ENCODE measurements around the gene ZNF627.

GRCh38 chr19:11611730-11612129, 14.4 kb downstream of the ZNF627 start:
- TF ChIP-seq, protein P1, sequence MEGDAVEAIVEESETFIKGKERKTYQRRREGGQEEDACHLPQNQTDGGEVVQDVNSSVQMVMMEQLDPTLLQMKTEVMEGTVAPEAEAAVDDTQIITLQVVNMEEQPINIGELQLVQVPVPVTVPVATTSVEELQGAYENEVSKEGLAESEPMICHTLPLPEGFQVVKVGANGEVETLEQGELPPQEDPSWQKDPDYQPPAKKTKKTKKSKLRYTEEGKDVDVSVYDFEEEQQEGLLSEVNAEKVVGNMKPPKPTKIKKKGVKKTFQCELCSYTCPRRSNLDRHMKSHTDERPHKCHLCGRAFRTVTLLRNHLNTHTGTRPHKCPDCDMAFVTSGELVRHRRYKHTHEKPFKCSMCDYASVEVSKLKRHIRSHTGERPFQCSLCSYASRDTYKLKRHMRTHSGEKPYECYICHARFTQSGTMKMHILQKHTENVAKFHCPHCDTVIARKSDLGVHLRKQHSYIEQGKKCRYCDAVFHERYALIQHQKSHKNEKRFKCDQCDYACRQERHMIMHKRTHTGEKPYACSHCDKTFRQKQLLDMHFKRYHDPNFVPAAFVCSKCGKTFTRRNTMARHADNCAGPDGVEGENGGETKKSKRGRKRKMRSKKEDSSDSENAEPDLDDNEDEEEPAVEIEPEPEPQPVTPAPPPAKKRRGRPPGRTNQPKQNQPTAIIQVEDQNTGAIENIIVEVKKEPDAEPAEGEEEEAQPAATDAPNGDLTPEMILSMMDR (IDR thresholded peaks at IDR 0.05) = no peak
- no peak for TF ChIP-seq POLR2A (IDR thresholded peaks at IDR 0.05)

All from esophagus squamous epithelium (tissue), 4 donors.